HEK293T (cell line): Measurements from ENCODE around the gene MTF2.
"Not testable (repeated sequence)": the region's sequence is repeated elsewhere in the genome, so short reads cannot be mapped to it uniquely, and the experiment has no call there.

Experiments used
- CTCF ChIA-PET: fragments of 350-600 bp; formaldehyde crosslinking; extraction: SDS; loops from one replicate; lab custom pipeline; 2021; ENCODE audit warnings: antibody characterized with exemption, inconsistent platforms; lab: Yijun Ruan, JAX
- POLR2A ChIA-PET: fragments of 350-600 bp; formaldehyde crosslinking; extraction: SDS; loops from one replicate; lab custom pipeline; 2020; ENCODE audit warnings: antibody characterized with exemption, inconsistent platforms; lab: Yijun Ruan, JAX
- DNase-seq: peaks from one replicate; pipeline ENCODE4 v3.0.0; 2012; ENCODE audit warnings: mixed read lengths; ENCODE audit errors: extremely low spot score
- ARNT ChIP-seq: fragments of 450-650 bp; IDR thresholded peaks from 2 replicates; pipeline ENCODE4 v1.6.1; 2017; ENCODE audit warnings: mild to moderate bottlenecking
- BHLHE40 ChIP-seq: fragments of 450-650 bp; IDR thresholded peaks from 2 replicates; pipeline ENCODE4 v1.6.1; 2016; ENCODE audit warnings: mild to moderate bottlenecking, moderate library complexity, borderline replicate concordance
- CTBP1 ChIP-seq: fragments of 450-650 bp; IDR thresholded peaks from 2 replicates; pipeline ENCODE4 v1.6.1; 2016; ENCODE audit warnings: borderline replicate concordance
- ELF4 ChIP-seq: fragments of 450-650 bp; IDR thresholded peaks from 2 replicates; pipeline ENCODE4 v1.6.1; 2017; ENCODE audit warnings: antibody characterized with exemption
- FOXA1 ChIP-seq: fragments of 450-650 bp; IDR thresholded peaks from 2 replicates; pipeline ENCODE4 v1.6.1; 2016; ENCODE audit warnings: mild to moderate bottlenecking
- FOXK2 ChIP-seq: fragments of 450-650 bp; IDR thresholded peaks from 2 replicates; pipeline ENCODE4 v1.6.1; 2016; ENCODE audit warnings: mild to moderate bottlenecking
- FOXM1 ChIP-seq: fragments of 450-650 bp; IDR thresholded peaks from 2 replicates; pipeline ENCODE4 v1.6.1; 2017; ENCODE audit warnings: mild to moderate bottlenecking, borderline replicate concordance
- HDGF ChIP-seq: fragments of 450-650 bp; IDR thresholded peaks from 2 replicates; pipeline ENCODE4 v1.6.1; 2017; ENCODE audit warnings: antibody characterized with exemption, borderline replicate concordance
- L3MBTL2 ChIP-seq: fragments of 450-650 bp; conservative IDR thresholded peaks from 2 replicates; pipeline ENCODE4 v1.6.1; 2016; ENCODE audit warnings: mild to moderate bottlenecking
- NFRKB ChIP-seq: fragments of 450-650 bp; IDR thresholded peaks from 2 replicates; pipeline ENCODE4 v1.6.1; 2016; ENCODE audit warnings: mild to moderate bottlenecking, moderate library complexity
- SP1 ChIP-seq: fragments of 450-650 bp; IDR thresholded peaks from 2 replicates; pipeline ENCODE4 v1.6.1; 2017
- TARDBP ChIP-seq: fragments of 450-650 bp; IDR thresholded peaks from 2 replicates; pipeline ENCODE4 v1.6.1; 2016
- ZNF384 ChIP-seq: fragments of 450-650 bp; IDR thresholded peaks from 2 replicates; pipeline ENCODE4 v1.6.1; 2016
- TF ChIP-seq, protein P1 (sequence below): fragments of 450-650 bp; IDR thresholded peaks from 2 replicates; pipeline ENCODE4 v1.6.1; 2016

Gene MTF2

GRCh38 chr1:93172778-93173177, 93.7 kb downstream of the MTF2 start:
- TF ChIP-seq TARDBP (no peak), NFRKB (no peak), FOXK2 (no peak), L3MBTL2 (no peak)
- ChIA-PET POLR2A (interaction anchor here (0.8 to 1.9 kb wide), 2 partner anchors 94 to 173 kb away, joined by 3 to 4 read pairs; partner anchors contain the start of genes DR1 and MTF2), CTCF (interaction anchor here (0.6 to 0.9 kb wide), 2 partner anchors 90 to 92 kb away, joined by 3 read pairs; no protein-coding TSS in a partner anchor)
- DNase-seq: no peak

DNA sequence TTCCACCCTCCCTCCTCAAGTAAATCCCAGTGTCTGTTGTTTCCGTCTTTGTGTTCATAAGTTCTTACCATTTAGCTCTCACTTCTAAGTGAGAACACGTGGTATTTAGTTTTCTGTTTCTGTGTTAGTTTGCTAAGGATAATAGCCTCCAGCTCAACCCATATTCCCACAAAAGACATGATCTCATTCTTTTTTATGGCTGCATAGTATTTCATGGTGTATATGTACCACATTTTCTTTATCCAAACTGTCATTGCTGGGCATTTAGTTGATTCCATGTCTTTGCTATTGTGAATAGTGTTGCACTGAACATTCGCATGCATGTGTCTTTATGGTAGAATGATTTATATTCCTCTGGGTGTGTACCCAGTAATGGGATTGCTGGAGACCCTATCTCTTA, 95.6 kb downstream of the MTF2 start:
- POLR2A ChIA-PET: not testable (repeated sequence)
- CTCF ChIA-PET: interaction anchor here (0.7 kb wide), 1 partner anchor 10 kb away, joined by 3 read pairs; no protein-coding TSS in a partner anchor

DNA sequence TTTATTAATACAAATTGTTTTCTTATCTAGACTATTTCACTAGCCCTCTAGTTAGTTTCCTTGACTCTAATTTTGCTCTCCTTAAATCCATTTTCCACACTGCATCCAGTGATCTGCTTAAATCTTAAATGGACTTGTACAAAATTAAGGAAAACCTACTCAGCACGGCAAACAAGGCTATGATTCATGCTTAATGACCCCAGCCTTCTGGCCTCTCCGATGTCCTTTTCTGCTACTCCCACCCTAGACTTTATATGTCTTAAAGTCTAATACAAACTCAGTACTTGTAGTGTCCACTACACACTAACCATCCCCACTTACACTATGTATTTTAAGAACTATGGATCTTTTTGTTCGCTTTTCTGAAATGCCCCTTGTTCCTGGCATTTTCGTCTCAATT, 98.9 kb downstream of the MTF2 start:
- ChIA-PET CTCF (no interaction called here), POLR2A (interaction anchor here (1.2 to 1.7 kb wide), 2 partner anchors 19 to 98 kb away, joined by 3 to 7 read pairs; no protein-coding TSS in a partner anchor)
- TF ChIP-seq ELF4 (no peak), BHLHE40 (no peak), ZNF384 (no peak), SP1 (no peak), FOXK2 (no peak), ARNT (no peak), FOXM1 (no peak), L3MBTL2 (no peak), FOXA1 (no peak)
- TF ChIP-seq, protein P1, sequence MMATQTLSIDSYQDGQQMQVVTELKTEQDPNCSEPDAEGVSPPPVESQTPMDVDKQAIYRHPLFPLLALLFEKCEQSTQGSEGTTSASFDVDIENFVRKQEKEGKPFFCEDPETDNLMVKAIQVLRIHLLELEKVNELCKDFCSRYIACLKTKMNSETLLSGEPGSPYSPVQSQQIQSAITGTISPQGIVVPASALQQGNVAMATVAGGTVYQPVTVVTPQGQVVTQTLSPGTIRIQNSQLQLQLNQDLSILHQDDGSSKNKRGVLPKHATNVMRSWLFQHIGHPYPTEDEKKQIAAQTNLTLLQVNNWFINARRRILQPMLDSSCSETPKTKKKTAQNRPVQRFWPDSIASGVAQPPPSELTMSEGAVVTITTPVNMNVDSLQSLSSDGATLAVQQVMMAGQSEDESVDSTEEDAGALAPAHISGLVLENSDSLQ: no peak
- peak; percentile 10 for DNase-seq

More for the DNA sequence above, 95.6 kb downstream of the MTF2 start:
- not testable (repeated sequence) for DNase-seq

GRCh38 chr1:93178418-93178817, 99.3 kb downstream of the MTF2 start:
- POLR2A ChIA-PET: interaction anchor here (1.0 to 1.7 kb wide), 3 partner anchors 15 to 98 kb away, joined by 3 to 7 read pairs (median 3); no protein-coding TSS in a partner anchor
- DNase-seq: peak; percentile 21
- TF ChIP-seq FOXK2: no peak
- no peak for TF ChIP-seq ZNF384
- no peak for TF ChIP-seq ELF4
- no peak for TF ChIP-seq NFRKB
- TF ChIP-seq L3MBTL2: peak; percentile 52
- no peak for TF ChIP-seq HDGF
- CTCF ChIA-PET: no interaction called here

- DNase-seq: peak; percentile 92
- POLR2A ChIA-PET: interaction anchor here (1.4 kb wide), 1 partner anchor 100 kb away, joined by 4 read pairs; no protein-coding TSS in a partner anchor
- TF ChIP-seq, protein P1: no peak
- TF ChIP-seq ARNT: no peak
- no peak for TF ChIP-seq BHLHE40
- peak; percentile 98 for TF ChIP-seq L3MBTL2
- no peak for TF ChIP-seq ELF4
- no peak for TF ChIP-seq CTBP1
- TF ChIP-seq FOXM1: no peak
- CTCF ChIA-PET: no interaction called here
Measured at GRCh38 chr1:93179886-93180722, 101.0 kb downstream of the MTF2 start, which contains the start of gene TMED5. TSS of gene TMED5 (minus strand) at chr1:93180413. CDS start at chr1:93180242, 171 bp downstream.

GRCh38 chr1:93180723-93181613, 101.9 kb downstream of the MTF2 start, which contains the start of gene CCDC18:
TSS of gene CCDC18 (plus strand) at chr1:93180724. CDS start at chr1:93183362, 2,638 bp downstream.
- DNase-seq: peak; percentile 11
- TF ChIP-seq L3MBTL2 (peak; percentile 93), ZNF384 (peak; percentile 94), ELF4 (no peak)
- ChIA-PET CTCF (interaction anchor here (0.7 kb wide), 1 partner anchor 33 kb away, joined by 4 read pairs; no protein-coding TSS in a partner anchor), POLR2A (interaction anchor here (1.4 kb wide), 1 partner anchor 101 kb away, joined by 4 read pairs; no protein-coding TSS in a partner anchor)

- ChIA-PET CTCF (no interaction called here), POLR2A (no interaction called here)
- no peak for DNase-seq
- no peak for TF ChIP-seq ZNF384
- no peak for TF ChIP-seq NFRKB
- no peak for TF ChIP-seq TARDBP
Measured at GRCh38 chr1:93186667-93187066, 107.6 kb downstream of the MTF2 start.
